Measurements from ENCODE around the gene CENPB.

- TF ChIP-seq YY1 (IDR thresholded peaks at IDR 0.05) (no peak), HNF4G (IDR thresholded peaks at IDR 0.05) (no peak), CTCF (IDR thresholded peaks at IDR 0.05; ENCODE audit: low read depth, low read length, missing input control) (no peak), SP1 (IDR thresholded peaks at IDR 0.05) (no peak), RAD21 (IDR thresholded peaks at IDR 0.05) (no peak), TAF1 (conservative IDR thresholded peaks at IDR 0.05) (no peak), FOXA1 (IDR thresholded peaks at IDR 0.05) (no peak), GABPA (IDR thresholded peaks at IDR 0.05 in 1 of 2, conservative IDR thresholded peaks at IDR 0.05 in 1 of 2) (no peak), JUND (IDR thresholded peaks at IDR 0.05) (no peak), MAX (IDR thresholded peaks at IDR 0.05) (no peak), EGR1 (IDR thresholded peaks at IDR 0.05; ENCODE audit: low read depth in 2 of 2) (no peak), RXRA (IDR thresholded peaks at IDR 0.05) (no peak)
- TF ChIP-seq, protein P1, sequence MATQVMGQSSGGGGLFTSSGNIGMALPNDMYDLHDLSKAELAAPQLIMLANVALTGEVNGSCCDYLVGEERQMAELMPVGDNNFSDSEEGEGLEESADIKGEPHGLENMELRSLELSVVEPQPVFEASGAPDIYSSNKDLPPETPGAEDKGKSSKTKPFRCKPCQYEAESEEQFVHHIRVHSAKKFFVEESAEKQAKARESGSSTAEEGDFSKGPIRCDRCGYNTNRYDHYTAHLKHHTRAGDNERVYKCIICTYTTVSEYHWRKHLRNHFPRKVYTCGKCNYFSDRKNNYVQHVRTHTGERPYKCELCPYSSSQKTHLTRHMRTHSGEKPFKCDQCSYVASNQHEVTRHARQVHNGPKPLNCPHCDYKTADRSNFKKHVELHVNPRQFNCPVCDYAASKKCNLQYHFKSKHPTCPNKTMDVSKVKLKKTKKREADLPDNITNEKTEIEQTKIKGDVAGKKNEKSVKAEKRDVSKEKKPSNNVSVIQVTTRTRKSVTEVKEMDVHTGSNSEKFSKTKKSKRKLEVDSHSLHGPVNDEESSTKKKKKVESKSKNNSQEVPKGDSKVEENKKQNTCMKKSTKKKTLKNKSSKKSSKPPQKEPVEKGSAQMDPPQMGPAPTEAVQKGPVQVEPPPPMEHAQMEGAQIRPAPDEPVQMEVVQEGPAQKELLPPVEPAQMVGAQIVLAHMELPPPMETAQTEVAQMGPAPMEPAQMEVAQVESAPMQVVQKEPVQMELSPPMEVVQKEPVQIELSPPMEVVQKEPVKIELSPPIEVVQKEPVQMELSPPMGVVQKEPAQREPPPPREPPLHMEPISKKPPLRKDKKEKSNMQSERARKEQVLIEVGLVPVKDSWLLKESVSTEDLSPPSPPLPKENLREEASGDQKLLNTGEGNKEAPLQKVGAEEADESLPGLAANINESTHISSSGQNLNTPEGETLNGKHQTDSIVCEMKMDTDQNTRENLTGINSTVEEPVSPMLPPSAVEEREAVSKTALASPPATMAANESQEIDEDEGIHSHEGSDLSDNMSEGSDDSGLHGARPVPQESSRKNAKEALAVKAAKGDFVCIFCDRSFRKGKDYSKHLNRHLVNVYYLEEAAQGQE (IDR thresholded peaks at IDR 0.05): no peak
These were observed 22.0 kb upstream of the CENPB start for GRCh38 chr20:3808544-3808943.

All from liver (tissue), 3 donors.